GM12891 (cell line): ENCODE results near the gene SLC6A14.

ENCODE experiments used
- POLR2A ChIP-seq: IDR thresholded peaks from 2 replicates; pipeline ENCODE4 v1.6.1; 2011; ENCODE audit warnings: low read depth, low read length, control low read depth
- POLR2AphosphoS5 ChIP-seq: IDR thresholded peaks from 2 replicates; pipeline ENCODE4 v1.6.1; 2011; ENCODE audit warnings: low read depth, low read length, control low read depth
- TAF1 ChIP-seq: IDR thresholded peaks from 2 replicates; pipeline ENCODE4 v1.6.1; 2011; ENCODE audit warnings: low read depth, low read length, control low read depth

DNA sequence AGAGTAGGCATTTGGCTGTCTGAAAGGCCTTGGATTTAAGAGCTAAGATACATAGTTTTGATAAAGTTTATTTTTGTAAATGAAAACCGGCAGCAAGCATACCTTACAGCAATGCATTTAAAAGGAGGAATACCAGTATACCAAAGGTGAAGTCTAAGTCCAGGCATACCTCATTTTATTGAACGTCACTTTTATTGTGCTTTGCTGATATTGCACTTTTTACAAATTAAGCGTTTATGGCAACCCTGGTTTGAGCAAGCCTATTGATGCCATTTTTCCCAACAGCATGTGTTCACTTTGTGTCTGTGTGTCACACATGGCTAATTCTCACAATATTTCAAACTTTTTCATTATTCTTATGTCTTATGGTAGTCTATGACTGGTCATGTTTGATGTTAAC is 8.4 kb upstream of the SLC6A14 start:
- TF ChIP-seq POLR2AphosphoS5 (no peak), POLR2A (no peak), TAF1 (no peak)
